BLaER1 treated with 17β-estradiol and CSF1 and Interleukin-3, amounts not matched to agents 10 nM and 100 nM (cell line): Measurements from ENCODE around the gene OR6C74.

Source experiments
- H3K27ac ChIP-seq, 11 experiments: shearing (Covaris generic); formaldehyde crosslinking; 2 replicates each; pipeline ENCODE4 v1.8.1; 2022
- H3K27me3 ChIP-seq, 11 experiments: shearing (Covaris generic); formaldehyde crosslinking; 2 replicates each; pipeline ENCODE4 v1.8.1; 2022
- H3K36me3 ChIP-seq, 11 experiments: shearing (Covaris generic); formaldehyde crosslinking; 2 replicates each; pipeline ENCODE4 v1.8.1; 2022
- H3K4me1 ChIP-seq, 10 experiments: shearing (Covaris generic); formaldehyde crosslinking; 2 replicates each; pipeline ENCODE4 v1.8.1; 2022
- H3K4me2 ChIP-seq, 11 experiments: shearing (Covaris generic); formaldehyde crosslinking; 2 replicates each; pipeline ENCODE4 v1.8.1; 2022
- H3K4me3 ChIP-seq, 10 experiments: shearing (Covaris generic); formaldehyde crosslinking; 2 replicates each; pipeline ENCODE4 v1.8.1; 2022
- H3K9ac ChIP-seq, 11 experiments: shearing (Covaris generic); formaldehyde crosslinking; 2 replicates each; pipeline ENCODE4 v1.8.1; 2022
- H3K9me3 ChIP-seq, 11 experiments: shearing (Covaris generic); formaldehyde crosslinking; replicated peaks in 1 of 11; 2 replicates each; pipeline ENCODE4 v1.8.1; 2022
- H4K20me1 ChIP-seq, 11 experiments: shearing (Covaris generic); formaldehyde crosslinking; 2 replicates each; pipeline ENCODE4 v1.8.1; 2022
- Cebpa-rat ChIP-seq, 11 experiments: shearing (Covaris generic); IDR thresholded peaks; 2 replicates each; pipeline ENCODE4 v1.8.1; 2022

OR6C74 gene

DNA sequence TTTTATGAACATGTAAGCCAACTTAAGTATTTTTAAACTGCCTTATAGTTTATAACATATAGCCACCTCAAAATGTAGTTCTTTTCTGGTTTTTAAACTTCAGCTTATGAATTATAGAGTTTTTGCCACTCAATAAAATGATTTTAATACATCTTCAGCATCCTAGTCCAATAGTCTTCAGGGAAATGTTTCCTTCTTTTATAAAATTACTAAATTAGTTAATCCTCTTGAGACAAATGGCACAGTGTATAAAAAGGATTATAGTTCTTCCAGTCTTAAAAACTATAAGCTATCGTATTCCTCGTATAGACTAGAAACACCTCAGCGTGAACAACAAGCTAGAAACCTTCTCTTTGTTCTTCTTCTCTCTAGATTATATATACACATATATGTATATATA lies at the start of gene OR6C74:
OR6C74 (plus strand) TSS at position 301 of the 400 bp plus-strand sequence. CDS start 2,679 bp downstream, outside the sequence.
- H4K20me1 ChIP-seq = no peaks in the 10 kb centered on the region
- no peak for TF ChIP-seq Cebpa-rat (IDR thresholded peaks at IDR 0.05)
- H3K36me3 ChIP-seq = no peaks in the 10 kb centered on the region
- no peak within 1 kb of the TSS for H3K27ac ChIP-seq
- H3K27me3 ChIP-seq = no peaks in the 10 kb centered on the region
- no peak within 1 kb of the TSS for H3K4me3 ChIP-seq
- peaks cover 0 to 4% (median 0%) of the 10 kb centered on the region in 11 experiments; a peak in 1 of 22 replicates for H3K9me3 ChIP-seq
- no peak within 1 kb of the TSS for H3K4me2 ChIP-seq
- H3K4me1 ChIP-seq = no peaks in the 10 kb centered on the region
- H3K9ac ChIP-seq = no peak within 1 kb of the TSS

DNA sequence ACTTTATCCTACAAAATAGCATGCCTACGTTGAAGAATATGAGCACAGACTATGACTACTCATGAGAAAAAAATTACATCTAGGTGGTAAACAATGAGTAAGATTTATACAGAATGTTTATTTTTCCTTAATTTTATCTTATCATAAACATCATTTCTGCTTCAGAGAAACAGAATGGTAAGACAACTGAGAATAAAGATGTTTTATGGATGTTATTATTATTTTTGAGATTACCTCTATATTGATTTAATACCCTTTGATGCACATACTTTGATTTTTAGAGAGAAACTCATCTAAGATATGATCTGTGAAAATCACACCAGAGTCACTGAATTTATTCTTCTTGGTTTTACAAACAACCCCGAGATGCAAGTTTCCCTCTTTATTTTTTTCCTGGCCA lies 23.7 kb upstream of the OR6C74 start, which contains the start of gene OR10A7:
OR10A7 (plus strand) TSS at position 301 of the 400 bp plus-strand sequence; CDS start at position 301, 0 bp downstream.
- no peak within 1 kb of the TSS for H3K9ac ChIP-seq
- no peak within 1 kb of the TSS for H3K27ac ChIP-seq
- TF ChIP-seq Cebpa-rat (IDR thresholded peaks at IDR 0.05) = no peak
- H3K27me3 ChIP-seq = no peaks in the 10 kb centered on the region
- H3K9me3 ChIP-seq = no peaks in the 10 kb centered on the region
- H4K20me1 ChIP-seq = no peaks in the 10 kb centered on the region
- no peaks in the 10 kb centered on the region for H3K36me3 ChIP-seq
- H3K4me1 ChIP-seq = no peaks in the 10 kb centered on the region
- no peak within 1 kb of the TSS for H3K4me2 ChIP-seq
- H3K4me3 ChIP-seq = no peak within 1 kb of the TSS

DNA sequence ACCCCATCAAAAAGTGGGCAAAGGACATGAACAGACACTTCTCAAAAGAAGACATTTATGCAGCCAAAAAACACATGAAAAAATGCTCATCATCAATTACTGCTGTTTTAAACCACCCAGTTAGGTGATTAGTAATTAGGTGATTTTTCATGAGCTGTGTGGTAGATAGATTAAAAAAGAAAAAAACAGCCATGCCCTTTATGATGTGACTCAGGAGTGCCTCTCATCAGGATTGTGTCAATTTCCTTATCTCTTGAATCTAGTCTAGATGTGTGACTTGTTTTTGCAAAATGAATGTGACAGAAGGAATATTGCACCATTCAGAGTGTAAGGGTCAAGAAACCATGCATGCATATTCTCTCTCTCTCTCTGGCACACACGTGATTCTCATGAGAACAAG lies 17.9 kb upstream of the OR6C74 start:
- Histone ChIP-seq H3K9me3 (no peaks in the 10 kb centered on the region), H3K4me2 (no peak overlapping the region), H3K4me1 (peaks cover 0 to 14% (median 0%) of the 10 kb centered on the region in 10 experiments; a peak in 1 of 20 replicates), H3K4me3 (no peak overlapping the region), H3K36me3 (no peaks in the 10 kb centered on the region), H3K27me3 (no peaks in the 10 kb centered on the region), H3K9ac (no peak overlapping the region), H4K20me1 (no peaks in the 10 kb centered on the region), H3K27ac (no peak overlapping the region)
- TF ChIP-seq Cebpa-rat (IDR thresholded peaks at IDR 0.05) = no peak

- 0 out of 22 replicates have a peak, but pooled peaks of 1 of the 11 experiments have one; percentile 26 for TF ChIP-seq Cebpa-rat (IDR thresholded peaks at IDR 0.05)
- H3K4me3 ChIP-seq = no peak overlapping the region
Observed at GRCh38 chr12:55227643-55228042, 16.8 kb upstream of the OR6C74 start.

GRCh38 chr12:55246159-55246558 lies 1.8 kb downstream of the OR6C74 start:
- no peaks in the 10 kb centered on the region for H3K27me3 ChIP-seq

More at GRCh38 chr12:55227643-55228042, 16.8 kb upstream of the OR6C74 start:
- Histone ChIP-seq H3K9ac (no peak overlapping the region), H3K27ac (no peak overlapping the region), H3K27me3 (no peaks in the 10 kb centered on the region), H4K20me1 (no peaks in the 10 kb centered on the region), H3K9me3 (no peaks in the 10 kb centered on the region), H3K36me3 (no peaks in the 10 kb centered on the region), H3K4me1 (peaks cover 0 to 14% (median 0%) of the 10 kb centered on the region in 10 experiments; a peak in 1 of 20 replicates), H3K4me2 (no peak overlapping the region)

DNA sequence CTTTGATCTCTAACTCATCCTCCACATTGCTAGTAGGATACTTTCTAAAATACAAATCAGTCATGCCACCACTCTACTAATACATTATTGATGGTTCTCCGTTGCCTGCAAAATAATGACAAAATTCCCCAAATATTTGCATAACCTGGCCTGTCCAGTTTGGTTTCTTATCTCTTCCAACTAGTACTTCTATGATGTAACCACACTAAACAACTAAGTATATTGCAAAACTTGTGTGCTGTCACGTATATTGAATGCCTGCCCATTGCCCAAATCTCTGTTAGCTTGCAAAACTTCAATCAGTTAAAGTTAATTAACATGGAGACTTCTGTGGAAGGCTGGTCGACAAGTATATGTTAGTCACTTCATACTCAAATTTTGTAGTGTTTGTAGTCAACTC lies 6.5 kb downstream of the OR6C74 start:
- H3K9ac ChIP-seq = no peak overlapping the region
- H3K9me3 ChIP-seq = no peaks in the 10 kb centered on the region

More at GRCh38 chr12:55246159-55246558, 1.8 kb downstream of the OR6C74 start:
- H3K36me3 ChIP-seq = no peaks in the 10 kb centered on the region
- H3K4me3 ChIP-seq = no peak overlapping the region
- no peaks in the 10 kb centered on the region for H4K20me1 ChIP-seq
- no peaks in the 10 kb centered on the region for H3K4me1 ChIP-seq
- no peak overlapping the region for H3K27ac ChIP-seq
- H3K9me3 ChIP-seq = peaks cover 0 to 4% (median 0%) of the 10 kb centered on the region in 11 experiments; a peak in 1 of 22 replicates
- H3K4me2 ChIP-seq = no peak overlapping the region
- no peak for TF ChIP-seq Cebpa-rat (IDR thresholded peaks at IDR 0.05)
- no peak overlapping the region for H3K9ac ChIP-seq

DNA sequence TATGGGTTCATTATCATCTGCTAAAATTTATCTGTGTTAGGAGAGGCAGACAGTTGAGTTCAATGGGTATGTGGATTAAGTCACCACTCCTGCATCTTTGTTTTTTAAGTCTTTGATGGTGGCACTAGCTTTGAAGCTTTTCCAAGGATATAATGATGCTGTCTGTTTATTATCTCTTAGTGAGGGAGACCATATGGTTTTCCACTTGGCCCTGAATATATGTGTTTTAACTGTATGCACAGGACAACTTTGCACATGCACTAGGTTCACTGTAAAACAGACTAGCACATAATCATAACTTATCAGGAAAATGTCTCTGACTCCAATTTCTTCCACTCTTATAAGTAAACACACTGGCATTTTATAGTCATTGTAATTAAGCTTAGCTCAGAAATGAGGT lies 8.9 kb downstream of the OR6C74 start:
- Histone ChIP-seq H4K20me1 (no peaks in the 10 kb centered on the region), H3K9ac (no peak overlapping the region), H3K4me3 (no peak overlapping the region), H3K9me3 (no peaks in the 10 kb centered on the region), H3K4me1 (no peaks in the 10 kb centered on the region), H3K27ac (no peak overlapping the region), H3K27me3 (no peaks in the 10 kb centered on the region), H3K4me2 (no peak overlapping the region), H3K36me3 (no peaks in the 10 kb centered on the region)
- TF ChIP-seq Cebpa-rat (IDR thresholded peaks at IDR 0.05) = no peak

More for the DNA sequence above, 6.5 kb downstream of the OR6C74 start:
- no peaks in the 10 kb centered on the region for H3K27me3 ChIP-seq
- no peaks in the 10 kb centered on the region for H3K36me3 ChIP-seq
- H3K4me1 ChIP-seq = no peaks in the 10 kb centered on the region
- no peak overlapping the region for H3K4me2 ChIP-seq
- no peak overlapping the region for H3K27ac ChIP-seq
- no peak overlapping the region for H3K4me3 ChIP-seq
- H4K20me1 ChIP-seq = no peaks in the 10 kb centered on the region
- no peak for TF ChIP-seq Cebpa-rat (IDR thresholded peaks at IDR 0.05)

DNA sequence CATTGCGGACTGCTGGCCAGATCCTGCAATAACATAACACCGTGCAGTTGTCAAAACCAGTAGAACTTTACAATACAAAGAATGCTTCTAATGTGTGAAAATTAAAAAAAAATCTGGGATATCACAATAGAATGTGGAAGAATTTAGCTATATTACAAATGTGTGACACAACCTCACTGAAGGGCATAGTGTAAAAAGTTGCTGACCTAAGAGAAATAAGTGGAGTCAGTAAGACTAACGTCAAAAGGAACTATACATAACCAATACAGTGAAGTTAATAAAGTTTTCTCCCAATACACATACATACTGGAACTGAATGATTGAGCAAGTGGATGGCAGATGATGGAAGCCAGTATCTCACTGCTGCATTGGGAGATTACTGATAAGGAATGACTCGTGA lies 12.4 kb downstream of the OR6C74 start:
- no peaks in the 10 kb centered on the region for H3K36me3 ChIP-seq
- H3K4me1 ChIP-seq = no peaks in the 10 kb centered on the region
- H3K27me3 ChIP-seq = no peaks in the 10 kb centered on the region
- H3K9me3 ChIP-seq = no peaks in the 10 kb centered on the region
- H3K27ac ChIP-seq = no peak overlapping the region
- TF ChIP-seq Cebpa-rat (IDR thresholded peaks at IDR 0.05) = no peak
- H3K4me2 ChIP-seq = no peak overlapping the region
- H3K9ac ChIP-seq = no peak overlapping the region
- H3K4me3 ChIP-seq = no peak overlapping the region
- no peaks in the 10 kb centered on the region for H4K20me1 ChIP-seq

DNA sequence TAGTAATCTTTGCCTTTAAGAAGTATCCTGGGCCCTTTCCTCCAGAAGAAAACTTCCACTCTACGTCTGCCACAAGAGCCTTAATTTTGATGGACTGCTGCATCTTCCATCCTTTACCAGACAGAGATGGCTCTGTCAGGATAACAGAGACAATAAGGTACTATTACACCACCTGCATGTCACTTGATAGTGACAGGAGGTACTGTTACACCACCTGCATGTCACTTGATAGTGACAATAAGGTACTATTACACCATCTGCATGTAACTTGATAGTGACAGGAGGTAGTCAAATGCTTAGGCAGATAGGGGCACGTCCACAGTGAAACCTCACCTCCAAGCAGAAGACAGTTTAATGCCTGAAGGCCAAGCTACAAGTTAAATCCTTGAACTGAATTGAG lies 13.9 kb downstream of the OR6C74 start:
- Histone ChIP-seq H3K4me3 (no peak overlapping the region), H3K9me3 (no peaks in the 10 kb centered on the region), H3K27ac (no peak overlapping the region), H3K4me2 (no peak overlapping the region), H4K20me1 (no peaks in the 10 kb centered on the region), H3K9ac (no peak overlapping the region), H3K27me3 (no peaks in the 10 kb centered on the region), H3K4me1 (no peaks in the 10 kb centered on the region), H3K36me3 (no peaks in the 10 kb centered on the region)
- no peak for TF ChIP-seq Cebpa-rat (IDR thresholded peaks at IDR 0.05)

DNA sequence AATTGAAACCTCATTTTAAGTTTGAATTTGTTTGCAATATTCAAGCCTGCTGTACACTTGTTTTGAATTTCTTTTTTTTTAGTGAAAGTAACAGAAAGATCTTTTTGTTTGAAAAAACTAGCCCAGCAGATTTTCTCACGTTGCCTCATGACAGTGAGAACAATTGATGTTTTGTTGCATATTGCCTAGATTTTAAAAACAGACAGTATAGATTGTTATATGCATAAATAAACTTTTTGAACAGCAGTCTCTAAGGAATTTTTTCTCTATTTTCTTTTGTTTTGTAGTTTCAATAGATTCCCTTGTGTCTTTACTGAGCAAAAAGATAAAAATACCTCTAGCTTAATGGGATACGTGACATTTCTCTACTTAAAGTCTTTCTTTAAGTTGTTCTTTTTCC lies 36.6 kb downstream of the OR6C74 start:
- no peak overlapping the region for H3K9ac ChIP-seq
- H3K9me3 ChIP-seq = peaks cover 0 to 7% (median 4%) of the 10 kb centered on the region in 11 experiments; a peak in 5 of 22 replicates
- H4K20me1 ChIP-seq = no peaks in the 10 kb centered on the region
- no peaks in the 10 kb centered on the region for H3K36me3 ChIP-seq
- no peak overlapping the region for H3K4me3 ChIP-seq
- no peaks in the 10 kb centered on the region for H3K27me3 ChIP-seq
- no peak overlapping the region for H3K27ac ChIP-seq
- no peak overlapping the region for H3K4me2 ChIP-seq
- TF ChIP-seq Cebpa-rat (IDR thresholded peaks at IDR 0.05) = no peak
- H3K4me1 ChIP-seq = no peaks in the 10 kb centered on the region
